ENCODE measurements around the gene ETV7. TPM values are rescaled to one million over a fixed set of nuclear protein-coding genes. Genes with fewer than 3 reads are reported as not detected.

Gene ETV7
- total and polyA plus RNA-seq, 2 donors (not counting 1 experiment from before 2014, with no cell fraction given), result 0.40 to 1.5 TPM

GRCh38 chr6:36389353-36389752 is 1.9 kb upstream of the ETV7 start:
- Histone ChIP-seq H3K27me3 (ENCODE audit: control insufficient read depth, insufficient read depth, low read length) (peaks cover 9% of the 10 kb centered on the region), H3K79me2 (ENCODE audit: control insufficient read depth, insufficient read depth, low read length) (no peaks in the 10 kb centered on the region), H2AFZ (ENCODE audit: low read length) (no peak overlapping the region), H3K27ac (ENCODE audit: insufficient read depth, low read length) (no peak overlapping the region), H4K20me1 (ENCODE audit: control insufficient read depth, extremely low read depth, insufficient read depth, low read length) (no peaks in the 10 kb centered on the region), H3K4me1 (ENCODE audit: control insufficient read depth, extremely low read depth, insufficient read depth, low read length) (peaks cover 5% of the 10 kb centered on the region), H3K9ac (ENCODE audit: insufficient read depth, low read length) (no peak overlapping the region), H3K4me3 (replicated peaks in 1 of 4; ENCODE audit: control extremely low read depth in 1 of 4, insufficient read depth in 1 of 4, low read depth in 3 of 4, low read length in 4 of 4) (no peak overlapping the region), H3K4me2 (ENCODE audit: extremely low read depth, insufficient read depth, low read length) (no peak overlapping the region), H3K9me3 (ENCODE audit: control insufficient read depth, insufficient read depth, low read depth, low read length) (no peaks in the 10 kb centered on the region), H3K36me3 (ENCODE audit: control insufficient read depth, insufficient read depth, low read length) (no peaks in the 10 kb centered on the region)
- no peak for TF ChIP-seq CTCF (conservative IDR thresholded peaks at IDR 0.05 in 1 of 2, IDR thresholded peaks at IDR 0.05 in 1 of 2; ENCODE audit: low read depth in 1 of 2, low read length in 2 of 2)
- no peak for TF ChIP-seq EZH2 (IDR thresholded peaks at IDR 0.05; ENCODE audit: low read length, missing control alignments)
- no peak for DNase-seq (ENCODE audit: low read depth in 2 of 2)

GRCh38 chr6:36386495-36387439 is 702 bp downstream of the ETV7 start:
- peak in 1 of 2 donors; percentile 35 for TF ChIP-seq CTCF (conservative IDR thresholded peaks at IDR 0.05 in 1 of 2, IDR thresholded peaks at IDR 0.05 in 1 of 2; ENCODE audit: low read depth in 1 of 2, low read length in 2 of 2)
- no peak for TF ChIP-seq EZH2 (IDR thresholded peaks at IDR 0.05; ENCODE audit: low read length, missing control alignments)
- H3K4me3 ChIP-seq (replicated peaks in 1 of 4; ENCODE audit: control extremely low read depth in 1 of 4, insufficient read depth in 1 of 4, low read depth in 3 of 4, low read length in 4 of 4), result peak overlapping the region; percentile 71 to 79 (median 74)
- H3K4me2 ChIP-seq (ENCODE audit: extremely low read depth, insufficient read depth, low read length), result peak overlapping the region; percentile 100
- peaks cover 9% of the 10 kb centered on the region for H3K27me3 ChIP-seq (ENCODE audit: control insufficient read depth, insufficient read depth, low read length)
- no peaks in the 10 kb centered on the region for H3K36me3 ChIP-seq (ENCODE audit: control insufficient read depth, insufficient read depth, low read length)
- no peak overlapping the region for H3K27ac ChIP-seq (ENCODE audit: insufficient read depth, low read length)
- H3K4me1 ChIP-seq (ENCODE audit: control insufficient read depth, extremely low read depth, insufficient read depth, low read length), result peaks cover 5% of the 10 kb centered on the region
- H3K9ac ChIP-seq (ENCODE audit: insufficient read depth, low read length), result peak overlapping the region; percentile 20
- no peaks in the 10 kb centered on the region for H3K79me2 ChIP-seq (ENCODE audit: control insufficient read depth, insufficient read depth, low read length)
- no peaks in the 10 kb centered on the region for H3K9me3 ChIP-seq (ENCODE audit: control insufficient read depth, insufficient read depth, low read depth, low read length)
- H4K20me1 ChIP-seq (ENCODE audit: control insufficient read depth, extremely low read depth, insufficient read depth, low read length), result no peaks in the 10 kb centered on the region
- peak; percentile 57 to 58 for DNase-seq (ENCODE audit: low read depth in 2 of 2)
- peak overlapping the region; percentile 87 for H2AFZ ChIP-seq (ENCODE audit: low read length)

DNA sequence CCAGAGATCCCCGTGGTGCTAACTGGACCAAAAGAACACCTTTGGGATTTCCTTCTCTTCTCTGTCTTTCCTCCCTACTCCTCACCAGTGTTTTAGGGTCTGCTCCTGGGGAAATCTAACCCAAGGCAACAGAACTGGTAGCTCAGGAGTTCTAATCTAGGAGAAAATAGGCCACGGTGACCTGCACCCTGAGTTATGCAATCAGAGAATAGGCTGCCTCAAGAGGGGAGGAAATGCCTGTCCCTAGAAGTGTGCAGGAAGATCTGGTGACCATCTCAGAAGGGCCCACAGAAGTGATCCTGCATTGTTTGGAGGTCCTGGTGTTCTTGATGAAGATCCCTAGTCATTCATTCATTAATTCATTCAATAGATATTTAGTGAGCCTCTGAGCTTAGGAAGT is 3.4 kb downstream of the ETV7 start:
- Histone ChIP-seq H3K36me3 (ENCODE audit: control insufficient read depth, insufficient read depth, low read length) (no peaks in the 10 kb centered on the region), H3K9ac (ENCODE audit: insufficient read depth, low read length) (no peak overlapping the region), H3K27ac (ENCODE audit: insufficient read depth, low read length) (no peak overlapping the region), H3K4me3 (replicated peaks in 1 of 4; ENCODE audit: control extremely low read depth in 1 of 4, insufficient read depth in 1 of 4, low read depth in 3 of 4, low read length in 4 of 4) (no peak overlapping the region), H3K79me2 (ENCODE audit: control insufficient read depth, insufficient read depth, low read length) (no peaks in the 10 kb centered on the region), H4K20me1 (ENCODE audit: control insufficient read depth, extremely low read depth, insufficient read depth, low read length) (no peaks in the 10 kb centered on the region), H3K27me3 (ENCODE audit: control insufficient read depth, insufficient read depth, low read length) (peaks cover 9% of the 10 kb centered on the region), H3K9me3 (ENCODE audit: control insufficient read depth, insufficient read depth, low read depth, low read length) (no peaks in the 10 kb centered on the region), H3K4me2 (ENCODE audit: extremely low read depth, insufficient read depth, low read length) (no peak overlapping the region), H3K4me1 (ENCODE audit: control insufficient read depth, extremely low read depth, insufficient read depth, low read length) (peaks cover 5% of the 10 kb centered on the region), H2AFZ (ENCODE audit: low read length) (no peak overlapping the region)
- DNase-seq (ENCODE audit: low read depth in 2 of 2), result no peak
- no peak for TF ChIP-seq EZH2 (IDR thresholded peaks at IDR 0.05; ENCODE audit: low read length, missing control alignments)
- no peak for TF ChIP-seq CTCF (conservative IDR thresholded peaks at IDR 0.05 in 1 of 2, IDR thresholded peaks at IDR 0.05 in 1 of 2; ENCODE audit: low read depth in 1 of 2, low read length in 2 of 2)

Data from fibroblast of lung (primary cell).